ENCODE measurements around the gene TAF1B. TPM values are rescaled to one million over a fixed set of nuclear protein-coding genes. Genes with fewer than 3 reads are reported as not detected.

TAF1B gene
- total RNA-seq, 1 experiment from 2014 or later, result 29.9 TPM

DNA sequence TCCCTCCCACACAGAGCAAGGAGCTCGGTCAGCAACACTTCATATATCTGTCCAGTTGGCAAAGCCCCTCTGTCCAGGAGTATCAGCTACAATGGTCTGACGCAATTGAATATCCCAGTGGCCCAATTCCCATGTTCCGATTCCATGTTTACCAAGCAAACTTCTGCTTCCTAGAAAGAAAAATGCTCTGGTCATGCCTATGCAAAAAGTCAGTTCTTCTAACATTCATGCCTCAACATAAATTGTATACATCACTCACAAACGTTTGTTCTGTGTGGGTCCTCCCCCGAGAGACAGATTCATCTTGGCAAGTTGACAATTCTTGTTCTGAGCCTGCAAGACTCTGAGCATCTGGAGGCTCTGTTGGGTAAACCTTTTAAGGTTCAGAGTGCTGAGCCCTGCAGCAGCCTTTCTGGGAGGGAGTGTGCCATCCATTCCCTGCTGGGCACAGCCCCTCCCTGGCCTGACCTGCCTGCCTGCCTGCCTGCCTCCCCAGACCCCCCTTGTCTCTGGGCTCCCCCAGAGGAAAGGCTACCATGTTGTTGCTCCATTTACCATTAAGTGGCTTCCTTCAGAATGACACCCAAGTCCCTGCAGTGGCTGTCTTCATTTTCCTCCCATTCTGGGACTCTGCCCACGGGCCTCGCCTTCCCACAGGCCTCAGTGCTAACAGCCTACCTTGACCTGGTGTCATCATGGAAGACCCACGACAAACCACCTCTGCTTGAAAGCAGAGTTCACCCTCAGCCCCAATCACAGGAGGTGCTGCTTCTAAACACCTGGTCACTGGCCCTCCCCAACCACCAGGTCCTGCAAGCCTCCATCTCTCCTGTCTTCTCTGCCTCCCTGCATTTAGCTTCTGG is 37.6 kb upstream of the TAF1B start:
- H3K27ac Mint-ChIP-seq, result no peak overlapping the region
- no peaks in the 10 kb centered on the region for H3K23me2 ChIP-seq (ENCODE audit: insufficient read length, low read depth, low read length, poor library complexity, severe bottlenecking)

More for the DNA sequence above, 37.6 kb upstream of the TAF1B start:
- Mint-ChIP-seq H3K36me3 (ENCODE audit: insufficient read depth in 1 of 3, low read depth in 3 of 3) (no peaks in the 10 kb centered on the region), H3K4me1 (peaks cover 9 to 12% of the 10 kb centered on the region in 2 experiments), H3K9me3 (no peaks in the 10 kb centered on the region; a peak in 1 of 5 replicates), H3K4me3 (no peak overlapping the region), H3K27me3 (ENCODE audit: low read depth) (no peaks in the 10 kb centered on the region; the same call in 1 of the 2 replicates)
- no peak overlapping the region for H3K56ac ChIP-seq (ENCODE audit: insufficient read length, low read depth, low read length)
- no peak overlapping the region for H2BK20ac ChIP-seq (ENCODE audit: low read depth, low read length, poor library complexity, severe bottlenecking)
- no peaks in the 10 kb centered on the region for H3K27me3 ChIP-seq (ENCODE audit: insufficient read depth, low read length)
- no peak overlapping the region for H3K23ac ChIP-seq (ENCODE audit: insufficient read length, low read depth, low read length)
- no peak overlapping the region for H2BK5ac ChIP-seq (ENCODE audit: insufficient read length, low read length)
- DNase-seq, result no peak
- H3K4me2 ChIP-seq (ENCODE audit: insufficient read depth, insufficient read length, low read length), result no peak overlapping the region
- H3K79me1 ChIP-seq (ENCODE audit: insufficient read depth, low read depth, low read length, poor library complexity, severe bottlenecking), result no peaks in the 10 kb centered on the region
- no peak overlapping the region for H3K9ac ChIP-seq (ENCODE audit: extremely low read depth, insufficient read length, low read length)
- H3T11ph ChIP-seq (ENCODE audit: low read length), result no peak overlapping the region
- H3K79me2 ChIP-seq (ENCODE audit: insufficient read depth, low read length), result no peaks in the 10 kb centered on the region
- no peak overlapping the region for H3K18ac ChIP-seq (ENCODE audit: insufficient read length, low read depth, low read length)
- H2AK5ac ChIP-seq (ENCODE audit: insufficient read length, low read length), result no peak overlapping the region
- no peak overlapping the region for H2BK120ac ChIP-seq (ENCODE audit: low read depth, low read length, poor library complexity, severe bottlenecking)
- H4K20me1 ChIP-seq (ENCODE audit: control insufficient read depth, insufficient read depth, insufficient read length), result no peaks in the 10 kb centered on the region
- H4K8ac ChIP-seq (replicated peaks; ENCODE audit: insufficient read length, low read depth, low read length), result no peak overlapping the region
- H3K27ac ChIP-seq (ENCODE audit: insufficient read length, low read depth, low read length), result no peak overlapping the region
- H3K9me3 ChIP-seq (ENCODE audit: control insufficient read depth, low read depth, low read length), result no peaks in the 10 kb centered on the region
- TF ChIP-seq, protein P1, sequence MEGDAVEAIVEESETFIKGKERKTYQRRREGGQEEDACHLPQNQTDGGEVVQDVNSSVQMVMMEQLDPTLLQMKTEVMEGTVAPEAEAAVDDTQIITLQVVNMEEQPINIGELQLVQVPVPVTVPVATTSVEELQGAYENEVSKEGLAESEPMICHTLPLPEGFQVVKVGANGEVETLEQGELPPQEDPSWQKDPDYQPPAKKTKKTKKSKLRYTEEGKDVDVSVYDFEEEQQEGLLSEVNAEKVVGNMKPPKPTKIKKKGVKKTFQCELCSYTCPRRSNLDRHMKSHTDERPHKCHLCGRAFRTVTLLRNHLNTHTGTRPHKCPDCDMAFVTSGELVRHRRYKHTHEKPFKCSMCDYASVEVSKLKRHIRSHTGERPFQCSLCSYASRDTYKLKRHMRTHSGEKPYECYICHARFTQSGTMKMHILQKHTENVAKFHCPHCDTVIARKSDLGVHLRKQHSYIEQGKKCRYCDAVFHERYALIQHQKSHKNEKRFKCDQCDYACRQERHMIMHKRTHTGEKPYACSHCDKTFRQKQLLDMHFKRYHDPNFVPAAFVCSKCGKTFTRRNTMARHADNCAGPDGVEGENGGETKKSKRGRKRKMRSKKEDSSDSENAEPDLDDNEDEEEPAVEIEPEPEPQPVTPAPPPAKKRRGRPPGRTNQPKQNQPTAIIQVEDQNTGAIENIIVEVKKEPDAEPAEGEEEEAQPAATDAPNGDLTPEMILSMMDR (conservative IDR thresholded peaks at IDR 0.05), result no peak
- WGBS (ENCODE audit: extremely low coverage, insufficient read length, low lambda C conversion rate), result no CpG with 5 or more reads among the region's 8 CpGs
- H2AFZ ChIP-seq (ENCODE audit: low read length), result no peak overlapping the region
- no peak overlapping the region for H4K5ac ChIP-seq (ENCODE audit: insufficient read length, low read depth, low read length)
- H4K91ac ChIP-seq (ENCODE audit: insufficient read length, low read depth, low read length), result no peak overlapping the region
- no peak overlapping the region for H2BK12ac ChIP-seq (ENCODE audit: insufficient read length, low read depth, low read length)
- H2BK15ac ChIP-seq (ENCODE audit: low read depth, low read length), result no peak overlapping the region
- H3K4me1 ChIP-seq (ENCODE audit: insufficient read depth, low read length), result no peaks in the 10 kb centered on the region
- H3K4ac ChIP-seq (ENCODE audit: low read depth, low read length), result no peak overlapping the region
- H3K14ac ChIP-seq (ENCODE audit: insufficient read depth, low read length), result no peak overlapping the region; the same call in 1 of the 2 replicates
